Activated naive CD8-positive, alpha-beta T cell treated with anti-CD3 and anti-CD28 coated beads, Interleukin-2, amount 50 U/mL, for 16 hours (primary cell): ENCODE data around the gene PCSK2.

ENCODE experiments used
- DNase-seq: peaks from one replicate; pipeline ENCODE4 v3.0.0-alpha.2; 2020; ENCODE audit warnings: low read depth, low spot score

PCSK2 gene

GRCh38 chr20:17391127-17391771, 164.4 kb downstream of the PCSK2 start:
- DNase-seq = no peak

GRCh38 chr20:17394411-17394810, 167.6 kb downstream of the PCSK2 start:
- DNase-seq = no peak

GRCh38 chr20:17395729-17396128, 168.9 kb downstream of the PCSK2 start:
- DNase-seq = no peak

- no peak for DNase-seq
Observed at GRCh38 chr20:17399303-17399985, 172.6 kb downstream of the PCSK2 start.

GRCh38 chr20:17403461-17403860, 176.6 kb downstream of the PCSK2 start:
- no peak for DNase-seq

- no peak for DNase-seq
Observed at GRCh38 chr20:17406051-17406590, 179.3 kb downstream of the PCSK2 start.

- DNase-seq = no peak
Observed at GRCh38 chr20:17407550-17407949, 180.7 kb downstream of the PCSK2 start.

GRCh38 chr20:17417225-17417624, 190.4 kb downstream of the PCSK2 start:
- DNase-seq = no peak

- DNase-seq = no peak
Observed at GRCh38 chr20:17418737-17419136, 191.9 kb downstream of the PCSK2 start.

GRCh38 chr20:17419479-17420041, 192.7 kb downstream of the PCSK2 start:
- DNase-seq = no peak

- DNase-seq = no peak
Observed at GRCh38 chr20:17421493-17421892, 194.7 kb downstream of the PCSK2 start.

- no peak for DNase-seq
Observed at GRCh38 chr20:17423782-17424181, 196.9 kb downstream of the PCSK2 start.

- DNase-seq = no peak
Observed at GRCh38 chr20:17427638-17428037, 200.8 kb downstream of the PCSK2 start.

GRCh38 chr20:17430125-17430950, 203.5 kb downstream of the PCSK2 start:
- DNase-seq = no peak

GRCh38 chr20:17431621-17432364, 205.0 kb downstream of the PCSK2 start:
- DNase-seq = no peak

GRCh38 chr20:17436664-17437063, 209.8 kb downstream of the PCSK2 start:
- no peak for DNase-seq

GRCh38 chr20:17437251-17437650, 210.4 kb downstream of the PCSK2 start:
- DNase-seq = no peak

- DNase-seq = no peak
Observed at GRCh38 chr20:17438436-17439039, 211.7 kb downstream of the PCSK2 start.

GRCh38 chr20:17439616-17440296, 212.9 kb downstream of the PCSK2 start:
- no peak for DNase-seq

GRCh38 chr20:17441745-17442144, 214.9 kb downstream of the PCSK2 start:
- no peak for DNase-seq
